Embryonic facial prominence (tissue), 1 donor: Measurements from ENCODE around the gene PPDPF.

Source experiments
- DNase-seq: peaks from one replicate; pipeline ENCODE4 v3.0.0-alpha.2; 2016; ENCODE audit errors: extremely low spot score

PPDPF gene

DNA sequence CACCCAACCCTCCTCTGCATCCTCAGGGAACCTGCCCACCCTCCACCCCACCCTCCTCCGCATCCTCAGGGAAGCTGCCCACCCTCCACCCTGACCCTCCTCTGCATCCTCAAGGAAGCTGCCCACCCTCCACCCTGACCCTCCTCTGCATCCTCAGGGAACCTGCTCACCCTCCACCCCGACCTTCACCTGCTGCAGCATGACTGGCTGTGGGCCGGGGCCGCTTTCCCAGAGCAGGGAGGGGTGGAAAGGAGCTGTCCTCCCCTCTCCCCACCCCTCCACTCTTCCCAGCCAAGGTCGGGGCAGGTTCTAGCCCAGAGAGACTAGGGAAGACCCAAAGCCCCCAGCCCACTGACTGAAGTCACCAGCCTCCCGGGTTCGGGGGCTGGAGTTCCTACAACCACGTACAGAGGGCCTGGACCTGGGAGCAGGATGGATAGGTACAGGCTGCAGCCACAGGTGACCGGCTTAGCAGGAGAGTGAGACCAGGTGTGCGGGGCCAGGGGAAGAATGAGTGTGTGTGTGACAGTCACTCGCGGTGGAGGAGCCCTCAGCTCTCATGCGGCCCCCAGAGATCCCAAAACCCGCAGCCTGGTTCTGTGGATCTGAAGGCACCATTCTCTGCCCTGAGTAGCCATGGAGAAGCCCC is 33.3 kb upstream of the PPDPF start:
- DNase-seq: no peak

DNA sequence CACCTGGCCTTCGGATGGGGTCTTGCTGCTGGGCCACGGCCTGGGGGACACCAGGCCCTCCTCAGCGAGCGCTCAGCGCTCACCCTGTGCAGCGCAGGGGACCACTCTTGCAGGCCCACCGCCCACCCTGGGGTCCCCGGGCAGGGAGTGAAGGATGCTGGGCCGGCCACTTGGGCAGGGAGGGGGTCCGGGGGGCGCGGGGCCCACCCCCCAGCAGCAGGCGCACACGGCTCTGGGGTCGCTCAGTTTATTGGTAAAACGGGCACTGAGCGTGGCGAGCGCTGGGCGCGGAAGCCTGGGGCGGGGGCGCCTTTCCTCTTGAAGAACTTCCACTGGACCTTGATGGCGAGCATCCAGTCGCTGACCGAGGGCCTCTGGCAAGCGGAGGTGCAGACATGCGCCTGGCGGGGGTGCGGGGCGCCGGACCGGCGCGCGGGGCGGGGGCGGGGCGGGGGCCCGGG is 32.8 kb upstream of the PPDPF start:
- no peak for DNase-seq

DNA sequence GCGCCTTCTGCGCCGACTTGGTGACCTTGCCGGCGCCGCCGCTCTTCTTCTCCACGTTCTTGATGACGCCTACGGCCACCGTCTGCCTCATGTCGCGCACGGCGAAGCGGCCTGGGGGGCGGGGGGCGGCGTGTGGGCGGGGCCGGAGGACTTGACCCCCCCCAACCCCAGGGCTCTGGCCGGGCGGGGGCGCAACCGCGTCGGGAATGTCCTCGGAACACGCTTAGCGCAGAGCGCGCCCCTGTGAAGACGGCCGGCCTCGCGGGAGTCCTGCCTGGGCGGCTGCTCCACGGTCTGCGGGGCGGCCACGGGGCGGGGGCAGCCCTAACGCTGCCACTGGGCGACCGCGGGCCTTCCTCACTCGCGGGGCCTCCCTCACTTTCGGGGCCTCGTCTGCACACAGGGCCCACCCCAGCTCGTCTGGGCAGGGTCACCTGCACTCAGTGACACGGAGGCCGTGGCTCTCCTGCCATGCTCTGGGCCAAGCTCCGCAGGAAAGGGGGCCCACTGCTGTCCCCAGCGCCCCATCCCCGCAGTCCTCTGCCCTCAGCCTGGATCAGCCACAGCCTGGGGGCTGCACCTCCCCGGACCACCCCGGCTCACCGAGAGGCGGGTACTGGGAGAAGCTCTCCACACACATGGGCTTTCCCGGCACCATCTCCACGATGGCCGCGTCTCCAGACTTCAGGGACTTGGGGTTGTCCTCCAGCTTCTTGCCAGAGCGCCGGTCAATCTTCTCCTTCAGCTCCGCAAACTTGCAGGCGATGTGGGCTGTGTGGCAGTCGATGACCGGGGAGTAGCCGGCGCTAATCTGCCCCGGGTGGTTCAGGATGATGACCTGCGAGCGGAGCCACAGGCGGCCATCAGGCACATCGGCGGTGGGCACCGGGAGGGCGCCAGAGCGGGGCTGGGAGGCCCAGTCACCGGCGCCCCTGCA is 32.0 kb upstream of the PPDPF start:
- DNase-seq: no peak

DNA sequence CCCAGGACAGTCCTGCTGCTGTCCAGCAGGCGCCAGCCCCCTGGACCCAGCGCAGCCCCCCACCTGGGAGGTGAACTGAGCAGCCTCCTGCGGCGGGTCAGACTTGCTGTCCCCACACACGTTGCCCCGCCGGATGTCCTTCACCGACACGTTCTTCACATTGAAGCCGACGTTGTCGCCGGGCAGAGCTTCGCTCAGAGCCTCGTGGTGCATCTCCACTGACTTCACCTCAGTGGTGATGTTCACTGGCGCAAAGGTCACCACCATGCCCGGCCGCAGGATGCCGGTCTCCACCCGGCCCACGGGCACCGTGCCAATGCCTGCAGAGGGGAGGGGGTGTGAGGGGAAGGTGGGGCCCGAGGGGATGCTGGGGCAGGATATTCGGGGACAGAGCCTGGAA is 30.1 kb upstream of the PPDPF start:
- DNase-seq: no peak

DNA sequence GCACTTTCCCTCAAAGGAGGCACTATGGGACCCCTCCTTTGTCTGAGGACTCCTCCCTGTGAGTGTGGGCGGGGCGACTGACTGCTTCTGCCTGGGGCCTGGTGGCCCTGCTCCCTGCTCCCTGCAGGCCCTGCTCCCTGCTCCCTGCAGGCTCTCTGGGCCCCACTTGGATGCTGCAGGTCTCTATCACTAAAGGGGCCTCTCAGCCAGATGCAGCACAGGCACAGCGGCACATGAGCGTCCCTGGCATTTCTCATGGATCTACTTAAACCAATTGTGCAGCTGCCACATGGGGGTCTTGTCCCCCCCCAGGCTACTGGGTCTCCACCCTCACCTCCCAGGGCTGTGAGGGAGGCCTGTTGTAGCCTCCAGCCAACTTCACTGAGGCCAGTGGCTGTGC is 29.5 kb upstream of the PPDPF start:
- DNase-seq: no peak

DNA sequence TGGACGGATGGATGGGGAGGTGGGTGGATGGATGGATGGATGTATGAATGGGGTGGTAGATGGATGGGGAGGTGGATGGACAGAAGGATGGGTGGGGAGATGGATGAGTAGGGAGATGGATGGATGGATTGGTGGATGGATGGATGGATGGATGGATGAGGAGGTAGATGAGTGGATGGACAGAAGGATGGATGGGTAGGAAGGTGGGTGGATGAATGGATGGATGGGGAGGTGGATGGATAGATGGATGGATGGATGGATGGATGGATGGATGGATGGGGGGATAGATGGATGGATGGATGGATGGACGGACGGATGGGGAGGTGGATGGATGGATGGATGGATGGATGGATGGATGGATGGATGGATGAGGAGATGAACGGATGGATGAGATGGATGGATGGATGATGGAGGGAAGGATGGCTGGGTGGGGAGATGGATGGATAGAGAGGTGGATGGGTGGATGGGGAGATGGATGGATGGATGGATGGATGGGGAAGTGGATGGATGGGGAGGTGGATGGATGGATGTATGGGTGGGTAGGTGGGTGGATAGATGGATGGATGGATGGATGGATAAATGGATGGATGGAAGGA is 28.8 kb upstream of the PPDPF start:
- no peak for DNase-seq

- no peak for DNase-seq
Observed at GRCh38 chr20:63492518-63492917, 28.0 kb upstream of the PPDPF start.

- no peak for DNase-seq
Observed at GRCh38 chr20:63492982-63493381, 27.6 kb upstream of the PPDPF start.

- no peak for DNase-seq
Observed at GRCh38 chr20:63493563-63494020, 27.0 kb upstream of the PPDPF start.

GRCh38 chr20:63494084-63494419 is 26.5 kb upstream of the PPDPF start:
- no peak for DNase-seq

DNA sequence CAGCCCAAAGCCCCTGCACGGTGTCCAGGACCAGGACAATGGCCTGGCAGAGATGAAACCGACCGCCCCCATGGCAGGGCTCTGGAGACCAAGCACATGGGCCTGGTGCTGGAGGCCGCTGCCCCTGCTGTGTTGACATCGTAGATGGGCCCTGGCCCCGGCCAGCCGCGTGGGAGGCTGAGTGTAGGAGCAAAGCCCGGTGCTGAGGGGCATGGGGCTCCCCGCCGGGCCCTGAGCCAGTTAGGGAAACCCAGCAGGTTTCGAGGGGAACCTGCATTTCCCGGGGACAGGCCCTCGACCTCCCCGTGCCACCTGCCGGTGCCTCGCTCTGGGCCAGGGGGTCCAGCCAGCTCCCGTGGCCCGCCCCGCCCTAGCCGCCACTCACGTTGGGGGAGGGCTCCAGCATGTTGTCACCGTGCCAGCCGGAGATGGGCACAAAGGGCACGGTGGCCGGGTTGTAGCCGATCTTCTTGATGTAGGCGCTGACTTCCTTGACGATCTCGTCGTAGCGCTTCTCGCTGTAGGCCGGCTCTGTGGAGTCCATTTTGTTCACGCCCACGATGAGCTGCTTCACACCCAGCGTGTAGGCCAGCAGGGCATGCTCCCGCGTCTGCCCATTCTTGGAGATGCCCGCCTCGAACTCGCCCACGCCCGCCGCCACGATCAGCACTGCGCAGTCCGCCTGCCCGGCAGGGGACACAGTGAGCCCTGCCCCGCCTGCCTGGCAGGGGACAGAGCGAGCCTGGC is 26.0 kb upstream of the PPDPF start:
- no peak for DNase-seq

DNA sequence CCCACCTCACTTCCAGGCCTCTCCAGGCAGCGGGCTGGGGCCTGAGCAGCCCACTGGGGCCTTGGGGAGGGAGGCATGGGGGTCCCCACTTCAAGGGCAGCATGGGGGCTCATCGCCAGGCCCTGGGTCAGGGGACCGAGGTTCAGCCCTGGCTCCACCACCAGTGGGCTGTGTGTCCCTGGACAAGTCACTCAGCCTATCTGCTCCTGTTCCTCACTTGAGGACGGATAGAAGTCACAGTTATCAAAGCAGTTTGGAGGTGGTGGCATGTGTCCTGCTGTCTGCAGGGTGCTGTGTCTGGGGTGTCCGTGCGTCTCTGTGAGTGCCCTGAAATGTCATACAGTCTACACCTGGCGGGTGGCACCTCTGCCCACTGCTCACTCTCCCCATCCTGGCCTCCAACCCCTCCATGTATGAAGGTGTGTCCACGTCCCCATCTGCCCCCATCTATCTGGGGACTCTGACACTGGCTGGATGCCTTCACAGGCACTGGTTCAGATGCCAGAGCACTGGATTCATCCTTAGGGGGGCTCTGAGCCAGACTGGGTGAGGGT is 25.3 kb upstream of the PPDPF start:
- no peak for DNase-seq

- DNase-seq: no peak
Observed at GRCh38 chr20:63495741-63496595, 24.6 kb upstream of the PPDPF start.

- no peak for DNase-seq
Observed at GRCh38 chr20:63496596-63497120, 23.9 kb upstream of the PPDPF start.

- no peak for DNase-seq
Observed at GRCh38 chr20:63497138-63497945, 23.2 kb upstream of the PPDPF start.

DNA sequence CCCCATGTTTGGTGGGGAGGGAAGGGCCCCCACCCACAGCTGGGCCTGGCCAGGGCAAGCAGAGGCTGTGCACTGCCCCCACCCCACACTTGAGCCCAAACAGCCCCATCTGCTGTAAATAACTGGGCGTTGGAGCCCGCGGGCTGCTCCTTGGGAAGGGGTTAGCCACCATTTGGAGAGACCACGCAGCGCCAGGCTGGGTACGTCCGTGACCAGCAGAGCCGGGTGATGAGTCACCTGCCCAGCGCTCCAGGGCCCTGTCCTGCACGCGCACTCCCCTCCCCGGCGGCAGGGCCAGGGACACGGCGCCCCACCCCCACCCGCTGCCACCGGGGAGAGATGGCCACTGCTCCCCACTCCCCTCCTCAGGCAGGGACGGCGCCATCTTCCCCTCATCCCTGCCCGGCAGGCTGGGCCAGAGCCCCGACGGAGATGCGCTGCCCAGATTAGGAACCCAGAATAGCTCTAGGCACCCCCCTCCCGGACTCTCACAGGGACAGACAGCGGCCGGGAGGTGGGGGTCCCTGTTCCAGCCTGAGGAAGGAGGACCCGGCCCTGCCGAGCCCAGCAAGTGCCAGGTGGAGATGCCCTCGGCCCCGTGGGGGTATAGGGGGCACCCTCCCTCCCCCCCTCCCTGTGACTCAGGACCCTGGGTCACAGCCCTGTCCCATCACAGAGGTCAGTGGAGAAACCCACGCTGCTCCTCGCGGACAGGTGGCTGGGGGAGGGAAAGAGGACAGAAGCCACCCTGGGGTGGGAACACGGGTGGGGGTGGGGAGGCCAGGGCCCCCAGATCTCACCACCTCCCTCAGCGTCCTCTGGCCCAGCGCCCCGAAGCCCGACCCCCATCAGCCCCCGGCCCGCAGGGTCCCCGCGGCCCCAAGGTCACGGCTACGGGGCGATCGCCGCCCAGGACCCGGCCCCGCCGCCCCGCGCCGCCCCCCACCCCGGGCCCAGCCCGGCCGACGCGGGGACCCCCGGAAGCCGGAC is 22.3 kb upstream of the PPDPF start:
- no peak for DNase-seq

- DNase-seq: no peak
Observed at GRCh38 chr20:63498960-63499337, 21.6 kb upstream of the PPDPF start, which contains the start of gene EEF1A2. Gene EEF1A2, minus strand, starts transcription at chr20:63499083. Its CDS starts 1,320 bp downstream, at chr20:63497763.

DNA sequence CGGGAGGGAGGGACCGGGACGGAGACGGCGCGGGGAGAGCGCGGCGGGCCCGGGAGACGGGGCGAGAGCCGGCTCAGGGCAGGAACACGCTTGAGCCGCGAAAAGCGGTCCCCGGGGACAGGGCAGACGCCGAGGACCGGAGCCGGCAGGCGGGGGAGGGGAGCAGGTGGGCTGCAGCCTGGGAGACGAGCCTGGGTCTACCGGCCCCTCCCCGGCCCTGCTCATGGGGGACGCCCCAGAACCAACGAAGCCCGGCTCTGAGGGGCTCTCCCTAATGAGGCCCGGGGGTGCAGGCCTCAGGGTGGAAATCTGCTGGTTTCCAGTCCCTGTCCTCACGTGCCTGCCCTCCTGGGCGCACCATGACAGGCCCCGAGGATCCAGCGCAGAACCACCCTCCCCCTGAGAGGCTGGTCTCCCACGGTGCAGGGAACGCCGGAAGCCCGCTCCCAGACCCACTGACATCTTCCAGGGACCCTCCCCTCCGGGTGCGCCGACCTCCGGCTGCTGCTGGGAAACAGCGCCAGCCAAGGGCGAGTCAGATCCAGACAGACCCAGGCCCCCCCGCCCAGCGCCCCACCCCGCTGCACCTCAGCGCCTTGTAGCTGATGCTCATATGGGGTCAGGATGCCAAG is 21.1 kb upstream of the PPDPF start:
- no peak for DNase-seq
